ENCODE data around the gene ZNF33B. TPM values are rescaled to one million over a fixed set of nuclear protein-coding genes. Genes with fewer than 3 reads are reported as not detected.
"Not testable (repeated sequence)": the region's sequence is repeated elsewhere in the genome, so short reads cannot be mapped to it uniquely, and the experiment has no call there.

The ZNF33B gene
- total RNA-seq, 1 experiment from 2014 or later, result 21.1 TPM

GRCh38 chr10:42680267-42680666 is 41.9 kb upstream of the ZNF33B start:
- no TSS peak for BruUV-seq (replicated peaks)
- Histone ChIP-seq H3K9me2 (ENCODE audit: insufficient read depth) (no peaks in the 10 kb centered on the region), H4K20me1 (ENCODE audit: insufficient read depth) (no peaks in the 10 kb centered on the region), H3K9me3 (ENCODE audit: control insufficient read depth in 1 of 2, insufficient read depth in 1 of 2, low read depth in 1 of 2, low read length in 2 of 2) (no peaks in the 10 kb centered on the region), H3K27ac (ENCODE audit: low read depth, low read length) (no peak overlapping the region), H3K4me2 (ENCODE audit: low read length) (no peak overlapping the region), H3K9ac (ENCODE audit: low read length) (no peak overlapping the region), H3K4me3 (replicated peaks in 1 of 2; ENCODE audit: low read depth in 1 of 2, low read length in 2 of 2) (no peak overlapping the region), H3K4me1 (ENCODE audit: control insufficient read depth in 1 of 2, insufficient read depth in 2 of 2, low read length in 2 of 2) (no peaks in the 10 kb centered on the region), H3K79me2 (ENCODE audit: insufficient read depth, low read length) (no peaks in the 10 kb centered on the region), H3K36me3 (ENCODE audit: control insufficient read depth in 1 of 2, insufficient read depth in 2 of 2, low read length in 2 of 2) (no peaks in the 10 kb centered on the region), H3K27me3 (ENCODE audit: insufficient read depth, low read length) (no peaks in the 10 kb centered on the region), H2AFZ (ENCODE audit: low read depth, low read length, poor library complexity, severe bottlenecking) (no peak overlapping the region)
- intact Hi-C loops (cut with micrococcal nuclease), result no loop called here
- ATAC-seq, result no peak
- no peak for TF ChIP-seq SIN3A (IDR thresholded peaks at IDR 0.05; ENCODE audit: low read depth)
- no peak for TF ChIP-seq EGR1 (IDR thresholded peaks at IDR 0.05; ENCODE audit: low read depth)
- TF ChIP-seq JUND (IDR thresholded peaks at IDR 0.05), result no peak
- ChIA-PET CTCF (no interaction called here), RAD21 (ENCODE audit: low non-redundant PET in 1 of 2, low total read pairs in 2 of 2, uncharacterized antibody in 2 of 2, unreplicated experiment in 2 of 2) (no interaction called here), POLR2A (no interaction called here)
- no peak for DNase-seq (ENCODE audit: low read depth, low spot score)

- ATAC-seq (peak; percentile 70), DNase-seq (ENCODE audit: low read depth, low spot score) (peak; percentile 15)
- TF ChIP-seq EGR1 (IDR thresholded peaks at IDR 0.05; ENCODE audit: low read depth) (peak; percentile 60; the same call in 1 of the 2 replicates), CEBPB (IDR thresholded peaks at IDR 0.05; ENCODE audit: low read depth) (peak; percentile 62), SP1 (IDR thresholded peaks at IDR 0.05; ENCODE audit: low read depth) (0 out of 2 replicates have a peak, but pooled peaks have one; percentile 15), CBX3 (IDR thresholded peaks at IDR 0.05; ENCODE audit: low read depth) (peak; percentile 40; the same call in 1 of the 2 replicates), ELF1 (IDR thresholded peaks at IDR 0.05; ENCODE audit: borderline replicate concordance, low read depth) (peak; percentile 27; the same call in 1 of the 2 replicates)
- peak overlapping the region; percentile 47 for H3K9ac ChIP-seq (ENCODE audit: low read length)
- H3K9me2 ChIP-seq (ENCODE audit: insufficient read depth); H3K9me3 ChIP-seq (ENCODE audit: control insufficient read depth in 1 of 2, insufficient read depth in 1 of 2, low read depth in 1 of 2, low read length in 2 of 2); POLR2A ChIA-PET; H3K79me2 ChIP-seq (ENCODE audit: insufficient read depth, low read length); RAD21 ChIA-PET (ENCODE audit: low non-redundant PET in 1 of 2, low total read pairs in 2 of 2, uncharacterized antibody in 2 of 2, unreplicated experiment in 2 of 2); H3K36me3 ChIP-seq (ENCODE audit: control insufficient read depth in 1 of 2, insufficient read depth in 2 of 2, low read length in 2 of 2); H3K27me3 ChIP-seq (ENCODE audit: insufficient read depth, low read length); BruUV-seq (replicated peaks); H4K20me1 ChIP-seq (ENCODE audit: insufficient read depth): not testable (repeated sequence)
- peak overlapping the region; percentile 45 for H3K27ac ChIP-seq (ENCODE audit: low read depth, low read length)
- H3K4me3 ChIP-seq (replicated peaks in 1 of 2; ENCODE audit: low read depth in 1 of 2, low read length in 2 of 2), result peak overlapping the region; percentile 30 to 56
- peaks cover 9 to 16% of the 10 kb centered on the region in 2 experiments for H3K4me1 ChIP-seq (ENCODE audit: control insufficient read depth in 1 of 2, insufficient read depth in 2 of 2, low read length in 2 of 2)
- CTCF ChIA-PET, result interaction anchor here (1.1 kb wide), 1 partner anchor 10 kb away, joined by 3 read pairs; no protein-coding TSS in a partner anchor
- peak overlapping the region; percentile 79 for H3K4me2 ChIP-seq (ENCODE audit: low read length)
- intact Hi-C loops (cut with micrococcal nuclease), result loop anchor here (1.0 kb wide), 1 partner anchor 27 kb away; the partner anchor contains the start of gene ZNF33B
- peak overlapping the region; percentile 95 for H2AFZ ChIP-seq (ENCODE audit: low read depth, low read length, poor library complexity, severe bottlenecking)
These were observed 27.0 kb upstream of the ZNF33B start for GRCh38 chr10:42665181-42665979.

Data from HCT116 (cell line).